SK-N-SH (cell line): ENCODE measurements around the gene TXLNA.

Experiments used
- CTCF ChIP-seq: fragments of 200-600 bp; sonication (generic); IDR thresholded peaks from 2 replicates; pipeline ENCODE4 v1.6.1; 2017; ENCODE audit warnings: antibody characterized with exemption, mild to moderate bottlenecking, moderate library complexity
- EP300 ChIP-seq, 2 experiments: IDR thresholded peaks; 2 replicates each; pipeline versions ENCODE4 v1.4.0 to v1.6.1; 2012; ENCODE audit warnings: borderline replicate concordance in 1 of 2, low read depth in 1 of 2, low read length in 1 of 2
- FOSL2 ChIP-seq: IDR thresholded peaks from 2 replicates; pipeline ENCODE4 v1.4.0; 2012; ENCODE audit warnings: low read depth, mild to moderate bottlenecking, moderate library complexity, borderline replicate concordance
- IRF3 ChIP-seq: fragments of 150-350 bp; IDR thresholded peaks from 2 replicates; pipeline ENCODE4 v1.6.1; 2016; ENCODE audit warnings: mild to moderate bottlenecking, low read depth, low read length
- JUND ChIP-seq: IDR thresholded peaks from 2 replicates; pipeline ENCODE4 v1.4.0; 2012
- MAX ChIP-seq: IDR thresholded peaks from 2 replicates; pipeline ENCODE4 v1.4.0; 2012; ENCODE audit warnings: low read depth
- MEF2A ChIP-seq: IDR thresholded peaks from 2 replicates; pipeline ENCODE4 v1.4.0; 2012; ENCODE audit warnings: low read depth, borderline replicate concordance
- PBX3 ChIP-seq: IDR thresholded peaks from 2 replicates; pipeline ENCODE4; 2012
- POLR2AphosphoS5 ChIP-seq: IDR thresholded peaks from 2 replicates; pipeline ENCODE4 v1.6.1; 2012; ENCODE audit warnings: low read depth, low read length
- RAD21 ChIP-seq: IDR thresholded peaks from 2 replicates; pipeline ENCODE4 v1.6.1; 2012; ENCODE audit warnings: mild to moderate bottlenecking, low read length
- SIN3A ChIP-seq: IDR thresholded peaks from 2 replicates; pipeline ENCODE4 v1.6.1; 2012; ENCODE audit warnings: low read depth, mild to moderate bottlenecking, low read length, moderate library complexity, borderline replicate concordance
- YY1 ChIP-seq: IDR thresholded peaks from 2 replicates; pipeline ENCODE4 v1.4.0; 2012; ENCODE audit warnings: low read depth, mild to moderate bottlenecking

GRCh38 chr1:32208469-32208868 lies 29.0 kb downstream of the TXLNA start:
- TF ChIP-seq CTCF (no peak), JUND (no peak), FOSL2 (no peak), RAD21 (no peak), YY1 (no peak), IRF3 (no peak), POLR2AphosphoS5 (no peak), PBX3 (no peak), EP300 (IDR thresholded peaks at IDR 0.05; ENCODE audit: borderline replicate concordance in 1 of 2, low read depth in 1 of 2, low read length in 1 of 2) (no peak), MEF2A (no peak), SIN3A (no peak), MAX (no peak)
